NB4 (cell line): ENCODE results near the gene ADCY1.

Source experiments
- CTCF ChIP-seq: IDR thresholded peaks from one replicate; pipeline ENCODE4 v1.5.1; 2012; ENCODE audit warnings: low read depth, low read length
- MAX ChIP-seq: IDR thresholded peaks from 2 replicates; pipeline ENCODE4 v1.6.1; 2011; ENCODE audit warnings: low read depth, low read length
- MYC ChIP-seq: IDR thresholded peaks from 2 replicates; pipeline ENCODE4 v1.6.1; 2011; ENCODE audit warnings: low read depth, low read length
- POLR2A ChIP-seq: IDR thresholded peaks from 2 replicates; pipeline ENCODE4 v1.6.1; 2011; ENCODE audit warnings: mild to moderate bottlenecking; ENCODE audit not compliant: insufficient read length; ENCODE audit errors: extremely low read depth

- TF ChIP-seq CTCF, result no peak
- TF ChIP-seq MAX, result no peak
- TF ChIP-seq POLR2A, result no peak
- TF ChIP-seq MYC, result no peak
Measured at GRCh38 chr7:45691155-45691656, 117.0 kb downstream of the ADCY1 start.
